ENCODE data around the gene IGF2.

- no peak for TF ChIP-seq CTCF (IDR thresholded peaks at IDR 0.05; ENCODE audit: extremely low read depth in 1 of 2, insufficient read depth in 1 of 2, low read depth in 1 of 2, low read length in 2 of 2)
- no peak for TF ChIP-seq POLR2A (IDR thresholded peaks at IDR 0.05; ENCODE audit: low read depth, low read length)
- no peak for TF ChIP-seq EZH2 (IDR thresholded peaks at IDR 0.05; ENCODE audit: borderline replicate concordance, low read depth, low read length, severe bottlenecking)
- no peak for TF ChIP-seq FOS (IDR thresholded peaks at IDR 0.05; ENCODE audit: borderline replicate concordance, insufficient read depth, low read length)
- TF ChIP-seq POLR2AphosphoS5 (IDR thresholded peaks at IDR 0.05; ENCODE audit: insufficient read depth, low read depth, low read length) = no peak
- no peak for TF ChIP-seq MYC (IDR thresholded peaks at IDR 0.05; ENCODE audit: low read depth, low read length)
These were observed 15.0 kb upstream of the IGF2 start for GRCh38 chr11:2154195-2154585.
